Measurements from ENCODE around the gene GPM6B. TPM values are rescaled to one million over a fixed set of nuclear protein-coding genes. Genes with fewer than 3 reads are reported as not detected.

GPM6B gene
- total RNA-seq, 1 donor from 2014 or later: 380 TPM

DNA sequence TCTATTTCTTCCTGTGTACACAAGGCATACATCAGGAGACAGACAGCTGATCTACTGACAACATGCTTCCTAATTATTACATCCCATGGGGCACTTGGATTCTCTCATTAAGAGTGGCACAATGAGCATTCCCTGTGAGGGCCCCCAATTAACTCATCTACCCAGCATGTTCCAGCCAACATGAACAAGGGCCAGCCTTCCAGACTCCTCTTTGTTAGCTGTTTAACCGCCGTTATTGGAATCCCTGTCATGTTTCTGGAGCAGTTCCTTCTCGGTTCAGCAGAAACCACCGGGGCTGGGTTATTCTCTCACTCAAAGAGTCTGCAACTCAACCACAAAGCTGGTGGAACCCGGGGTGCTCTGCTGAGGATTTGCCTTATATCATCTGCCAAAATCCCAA, 9.9 kb upstream of the GPM6B start:
- DNase-seq (ENCODE audit: low spot score in 2 of 2) (no peak), FAIRE-seq (no peak)

DNA sequence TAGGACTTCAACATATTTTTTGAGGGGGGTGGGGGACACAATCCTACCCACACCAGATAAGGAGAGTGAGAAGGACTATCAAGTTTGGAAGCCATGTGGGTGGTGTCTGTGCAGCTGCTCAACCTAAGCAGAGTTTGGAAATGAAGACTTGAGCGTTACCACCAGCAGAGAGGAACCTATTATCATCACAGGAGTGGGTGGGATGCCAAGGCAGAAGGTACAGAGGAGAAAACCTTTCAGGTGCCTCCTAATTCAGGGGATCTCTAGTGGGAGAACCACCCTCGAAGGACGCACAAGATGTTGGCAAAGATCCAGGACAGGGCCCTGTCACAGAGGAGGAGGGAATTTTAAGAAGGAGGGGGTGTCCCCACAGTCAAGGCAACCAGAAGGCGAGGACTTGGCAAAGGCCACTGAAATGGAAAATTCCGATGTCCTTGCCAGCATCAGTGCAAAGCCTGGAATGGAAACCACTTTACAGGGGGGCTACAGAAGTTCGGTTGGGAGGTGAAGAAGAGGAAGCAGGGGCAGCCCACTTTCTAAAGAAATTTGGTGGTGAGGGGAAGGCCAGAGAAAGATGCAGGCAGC, 8.4 kb upstream of the GPM6B start:
- FAIRE-seq (no peak), DNase-seq (ENCODE audit: low spot score in 2 of 2) (no peak)

DNA sequence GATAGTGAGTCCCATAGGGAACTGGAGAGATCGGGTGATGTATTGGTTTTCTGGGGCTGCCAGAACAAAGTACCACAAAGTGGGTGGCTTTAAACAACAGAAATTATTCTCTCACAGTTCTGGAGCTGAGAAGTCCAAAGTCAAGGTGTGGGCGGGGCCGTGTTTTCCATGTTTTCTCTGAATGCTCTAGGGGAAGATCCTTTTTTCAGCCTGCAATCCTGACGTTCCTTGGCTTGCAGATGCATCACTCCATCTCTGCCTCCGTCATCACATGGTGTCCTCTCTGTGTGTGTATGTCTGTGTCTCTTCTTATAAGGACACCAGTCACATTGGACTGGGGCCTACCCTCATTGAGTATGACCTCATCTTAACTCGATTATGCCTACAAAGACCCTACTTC, 7.9 kb upstream of the GPM6B start:
- FAIRE-seq (no peak), DNase-seq (ENCODE audit: low spot score in 2 of 2) (no peak)

DNA sequence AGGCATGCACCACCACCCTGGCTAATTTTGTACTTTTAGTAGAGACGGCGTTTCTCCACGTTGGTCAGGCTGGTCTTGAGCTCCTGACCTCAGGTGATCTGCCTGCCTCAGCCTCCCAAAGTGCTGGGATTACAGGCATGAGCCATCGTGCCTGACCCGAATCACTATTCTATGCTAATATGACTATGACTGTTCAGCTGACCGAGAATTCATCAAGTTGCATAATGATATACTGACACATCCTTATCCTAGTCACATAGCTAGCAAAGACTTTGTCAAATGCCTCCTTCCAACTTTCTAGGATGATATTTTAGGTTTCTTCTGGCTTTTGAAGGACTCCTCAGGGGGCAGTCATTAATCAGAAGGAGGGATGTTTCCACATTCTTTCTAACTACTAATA, 4.8 kb upstream of the GPM6B start:
- DNase-seq (ENCODE audit: low spot score in 2 of 2) (no peak), FAIRE-seq (no peak)

DNA sequence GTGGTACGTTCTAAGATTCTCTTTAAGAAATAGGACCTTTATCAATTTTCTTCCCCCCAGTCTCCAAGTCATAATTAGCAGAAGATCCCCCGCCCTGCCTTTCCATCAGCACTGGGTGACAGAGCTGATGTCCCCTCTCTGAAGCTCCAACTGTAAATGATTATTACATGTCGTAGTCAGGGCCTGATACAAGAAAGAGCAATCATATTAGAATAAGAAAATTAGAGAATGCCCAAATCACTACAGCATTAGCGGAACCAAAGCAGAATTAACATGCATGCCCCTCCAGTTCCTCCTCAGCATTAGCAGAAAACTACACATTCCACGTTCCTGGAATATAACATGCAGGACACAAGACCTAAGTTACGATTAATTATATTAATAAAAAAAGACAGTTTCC, 717 bp downstream of the GPM6B start:
- FAIRE-seq (no peak), DNase-seq (ENCODE audit: low spot score in 2 of 2) (no peak)

DNA sequence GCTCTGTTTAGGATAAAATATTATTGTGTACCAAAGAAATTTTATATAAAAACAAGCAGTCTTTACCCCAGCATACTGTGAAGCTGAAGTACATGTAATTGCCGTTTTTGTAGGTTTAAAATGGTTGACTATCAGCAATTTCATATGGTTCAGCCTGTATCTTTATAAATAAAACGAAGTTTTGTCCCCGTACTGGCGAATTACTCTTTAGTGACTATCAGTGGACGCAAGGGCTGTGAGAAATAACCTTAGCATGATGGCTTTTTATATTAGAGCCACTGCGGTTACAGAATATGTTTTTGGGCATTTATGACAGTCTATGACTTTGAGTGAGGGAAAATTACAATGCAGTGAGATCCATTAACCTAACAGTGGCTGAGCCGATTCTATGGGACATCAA, 1.2 kb downstream of the GPM6B start:
- no peak for DNase-seq (ENCODE audit: low spot score in 2 of 2)

DNA sequence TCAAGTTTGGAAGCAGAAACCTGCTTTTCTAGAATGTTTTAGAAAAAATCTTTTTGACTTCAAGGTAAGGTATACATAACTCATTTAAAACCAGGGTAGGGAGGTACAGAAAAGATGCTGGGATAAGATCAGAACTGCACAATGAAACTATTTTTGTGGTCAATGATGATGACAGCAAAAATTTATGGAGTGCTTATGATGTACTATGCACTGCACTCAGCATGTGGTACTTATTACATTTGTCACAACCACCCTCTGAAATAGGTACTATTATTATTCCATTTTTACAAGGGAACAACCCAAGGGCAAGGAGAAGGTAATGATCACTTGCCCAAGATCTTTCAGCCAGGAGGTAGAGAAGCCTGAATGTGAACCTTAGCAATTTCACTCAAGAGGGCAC, 8.0 kb downstream of the GPM6B start:
- FAIRE-seq (no peak), DNase-seq (ENCODE audit: low spot score in 2 of 2) (no peak)

More for the DNA sequence above, 1.2 kb downstream of the GPM6B start:
- no peak for FAIRE-seq

DNA sequence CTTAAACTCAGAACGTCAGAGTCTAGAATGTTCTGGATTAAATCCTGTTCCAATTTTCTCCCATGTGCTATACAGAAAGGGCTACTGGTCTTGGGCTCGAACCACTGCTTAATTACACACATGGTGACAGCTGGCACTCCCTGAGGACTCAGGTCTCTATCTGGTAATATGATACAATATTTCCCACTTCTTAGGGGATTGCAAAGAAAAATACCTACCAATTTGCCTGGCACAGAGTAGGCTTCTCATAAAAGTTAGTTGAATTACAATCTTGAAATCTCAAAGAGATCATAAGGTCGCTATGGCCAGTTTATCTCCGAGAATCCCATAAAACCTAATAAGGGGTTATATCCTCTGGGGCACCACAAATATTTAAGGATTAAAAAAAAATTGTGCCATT, 8.6 kb downstream of the GPM6B start:
- FAIRE-seq (no peak), DNase-seq (ENCODE audit: low spot score in 2 of 2) (no peak)

DNA sequence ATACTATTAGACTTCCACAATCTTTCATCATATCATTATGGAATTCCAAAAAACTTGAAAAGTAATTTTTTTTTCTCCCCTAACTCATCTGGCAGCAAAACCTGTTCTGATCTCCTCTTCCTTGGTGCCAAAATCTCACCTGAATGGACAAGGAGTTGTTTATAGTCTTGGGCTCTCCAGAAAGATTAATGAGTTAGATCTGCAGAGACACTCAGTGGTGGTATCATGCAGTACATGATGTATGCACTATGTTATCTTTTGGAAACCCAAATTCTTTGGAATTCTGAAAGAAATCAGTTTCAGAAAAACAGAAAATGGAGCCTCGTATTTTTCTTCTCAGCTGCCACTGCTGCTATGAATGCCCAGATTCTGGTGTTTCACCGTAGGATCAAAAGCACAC, 11.7 kb downstream of the GPM6B start:
- FAIRE-seq (no peak), DNase-seq (ENCODE audit: low spot score in 2 of 2) (no peak)

DNA sequence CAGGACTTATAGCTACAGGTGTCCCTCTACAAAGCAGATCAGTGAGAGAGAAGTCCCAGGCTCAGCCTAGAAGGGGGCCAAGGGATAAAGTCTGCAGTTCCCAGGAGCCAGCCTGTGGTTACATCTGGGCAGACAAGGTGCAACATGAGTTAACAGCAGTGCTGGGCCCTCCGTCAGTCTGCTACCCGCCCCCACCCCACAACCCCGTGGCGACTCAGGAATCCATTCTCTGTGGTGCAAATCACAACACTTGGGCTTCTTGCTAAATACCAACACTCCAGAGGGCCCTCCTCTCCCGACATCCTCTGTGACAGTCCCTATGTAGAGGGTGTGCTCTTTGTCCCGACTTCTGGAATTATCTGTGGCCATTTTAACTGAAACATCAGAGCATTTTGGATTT, 13.8 kb downstream of the GPM6B start:
- DNase-seq (ENCODE audit: low spot score in 2 of 2) (no peak), FAIRE-seq (no peak)

DNA sequence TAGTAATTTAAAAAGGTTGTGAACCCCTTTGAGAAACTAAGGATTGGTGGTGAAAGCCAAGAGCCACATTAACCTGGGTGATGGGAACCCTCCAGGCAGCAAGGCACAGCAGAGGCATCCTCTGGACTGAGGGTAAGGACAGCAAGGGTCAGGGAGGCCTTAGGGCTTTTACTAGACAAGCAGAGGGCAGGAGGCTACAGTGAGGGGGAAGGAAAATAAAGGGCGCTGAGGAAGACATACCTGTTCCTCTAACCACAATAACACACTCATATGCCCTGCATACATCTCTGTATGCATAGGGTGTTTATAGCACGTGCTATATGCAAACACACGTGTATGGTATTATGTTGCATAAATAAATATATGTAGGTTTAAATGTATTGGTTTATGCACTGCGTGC, 18.7 kb downstream of the GPM6B start:
- DNase-seq (ENCODE audit: low spot score in 2 of 2) (no peak), FAIRE-seq (no peak)

DNA sequence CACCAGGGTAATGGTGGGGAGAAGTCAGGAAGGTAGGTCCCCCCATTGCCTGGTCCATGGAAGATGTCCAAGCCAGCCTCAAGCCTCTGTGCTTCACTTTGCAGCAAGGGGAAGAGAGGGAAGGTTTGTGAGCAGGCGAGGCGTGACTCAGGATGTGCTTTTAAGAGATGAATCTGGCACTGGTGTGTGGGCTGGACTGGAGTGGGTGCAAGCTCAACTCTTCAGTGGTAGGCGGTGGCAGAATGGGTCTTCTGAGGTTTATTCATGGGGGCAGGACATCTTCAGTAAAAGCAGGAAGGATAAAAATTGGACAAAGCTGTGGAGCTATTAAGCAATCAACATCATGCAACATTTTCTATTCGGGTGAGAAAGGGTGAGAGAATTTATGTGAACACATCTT, 19.4 kb downstream of the GPM6B start:
- DNase-seq (ENCODE audit: low spot score in 2 of 2) (no peak), FAIRE-seq (no peak)

DNA sequence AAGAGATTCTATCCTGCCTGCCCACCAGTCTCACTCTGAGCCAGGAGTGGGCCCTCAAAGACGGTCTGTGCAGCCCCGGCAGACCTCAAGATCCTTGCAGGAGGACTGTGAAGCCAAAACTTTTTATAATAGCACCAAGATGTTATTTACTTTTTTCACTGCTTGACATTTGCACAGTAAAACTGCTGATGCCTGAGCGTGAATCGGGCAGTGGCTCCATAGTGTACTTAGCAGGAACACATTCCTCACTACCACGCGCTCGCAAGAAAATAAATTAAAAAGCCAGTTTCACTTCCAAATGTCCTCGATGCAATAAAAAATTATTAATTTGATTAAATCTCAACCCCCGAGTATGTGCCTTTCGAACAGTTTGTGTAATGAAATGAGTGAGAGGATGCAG, 22.5 kb downstream of the GPM6B start:
- no peak for FAIRE-seq
- no peak for DNase-seq (ENCODE audit: low spot score in 2 of 2)

DNA sequence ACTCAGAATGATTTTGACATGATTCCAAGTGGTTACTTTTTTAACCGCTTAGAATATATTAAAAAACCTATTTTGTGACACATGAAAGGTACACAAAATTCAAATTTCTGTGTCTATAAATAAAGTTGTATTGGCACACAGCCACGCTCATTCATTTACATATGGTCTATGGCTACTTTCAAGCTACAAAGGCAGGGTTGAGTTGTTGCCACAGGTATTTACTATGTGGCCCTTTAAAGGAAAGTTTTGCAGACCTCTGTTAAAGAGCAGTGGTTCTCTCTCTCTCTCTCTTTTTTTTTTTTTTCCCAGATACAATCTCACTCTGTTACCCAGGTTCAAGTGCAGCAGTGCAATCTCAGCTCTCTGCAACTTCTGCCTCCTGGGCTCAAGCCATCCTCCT, 23.0 kb downstream of the GPM6B start:
- FAIRE-seq (no peak), DNase-seq (ENCODE audit: low spot score in 2 of 2) (no peak)

DNA sequence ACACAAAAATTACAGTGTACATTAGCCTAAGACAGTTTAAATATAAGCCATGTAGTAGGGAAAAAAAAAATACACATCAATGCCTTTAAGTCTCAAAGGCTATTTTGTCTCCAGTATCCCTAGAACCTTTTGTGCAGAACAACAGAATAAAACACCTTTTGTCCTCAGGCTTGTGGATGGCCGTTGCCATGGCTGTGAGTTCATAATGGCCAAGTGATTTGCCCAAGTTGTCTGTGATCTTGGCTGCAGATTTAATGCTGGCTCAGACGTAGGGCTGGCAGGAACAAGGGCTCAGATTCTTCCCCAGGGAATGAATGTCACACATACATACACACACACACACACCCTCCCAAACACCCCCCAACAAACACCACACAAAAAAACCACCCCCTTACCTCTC, 25.3 kb downstream of the GPM6B start:
- DNase-seq (ENCODE audit: low spot score in 2 of 2) (peak in 1 of 2 donors; percentile 9), FAIRE-seq (peak; percentile 3)

DNA sequence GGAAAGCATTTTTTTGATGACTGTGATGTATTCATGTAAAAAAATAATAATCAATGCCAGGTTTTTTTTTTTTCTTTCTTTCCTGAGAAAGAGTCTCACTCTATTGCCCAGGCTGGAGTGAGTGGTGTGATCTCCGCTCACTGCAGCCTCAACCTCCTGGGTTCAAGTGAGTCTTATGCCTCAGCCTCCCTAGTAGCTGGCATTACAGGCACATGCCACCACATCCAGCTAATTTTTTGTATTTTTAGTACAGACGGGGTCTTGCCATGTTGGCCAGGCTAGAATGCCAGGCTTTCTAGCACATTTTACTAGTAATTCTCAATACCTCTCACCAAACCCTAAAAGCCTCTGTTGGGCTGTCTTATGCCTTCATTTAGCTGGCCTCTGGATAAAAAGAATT, 25.7 kb downstream of the GPM6B start:
- DNase-seq (ENCODE audit: low spot score in 2 of 2): no peak
- no peak for FAIRE-seq

DNA sequence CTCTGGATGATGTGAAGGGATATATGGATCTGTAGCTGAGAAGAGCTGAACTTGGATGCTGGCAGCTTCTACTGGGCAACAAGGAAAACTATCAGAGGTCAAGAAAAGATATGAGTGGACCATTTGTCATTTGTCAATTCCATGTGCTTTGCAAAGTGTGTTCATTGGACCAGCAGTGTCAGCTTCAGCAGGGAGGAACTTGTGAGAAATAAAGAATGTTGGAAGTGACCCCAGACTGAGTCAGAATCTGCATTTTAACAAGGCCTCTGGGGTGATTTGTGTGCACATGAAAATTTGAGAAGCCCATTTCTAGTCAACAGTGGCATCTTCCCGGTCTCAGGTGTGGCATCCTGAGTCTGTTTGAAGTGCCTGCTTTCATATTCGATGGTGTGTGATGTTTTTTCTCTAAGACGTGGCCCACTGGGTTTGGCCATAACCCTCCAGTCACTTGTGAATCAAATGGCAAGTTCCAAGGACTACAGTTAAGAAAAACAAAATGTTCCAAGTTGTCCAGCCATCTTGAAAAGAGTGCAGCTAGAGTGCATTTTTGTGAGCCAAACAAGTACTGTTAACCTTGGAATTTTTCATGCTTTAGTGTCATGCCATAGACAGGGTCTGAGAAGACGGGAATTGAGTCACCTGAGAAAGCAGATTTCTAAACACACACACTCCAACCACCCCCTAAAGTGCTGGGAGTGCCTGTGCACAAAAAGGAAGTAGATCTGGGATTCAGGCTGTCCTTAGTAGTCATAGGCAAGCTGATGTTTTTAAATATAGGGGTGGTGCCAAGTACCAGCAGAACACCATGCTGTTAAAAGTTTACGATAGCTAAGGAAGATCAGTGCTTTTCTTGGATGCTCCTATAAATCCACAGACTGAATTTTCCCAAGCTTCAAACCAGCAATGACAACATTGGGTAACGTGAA, 26.4 kb downstream of the GPM6B start:
- DNase-seq (ENCODE audit: low spot score in 2 of 2): no peak
- no peak for FAIRE-seq

DNA sequence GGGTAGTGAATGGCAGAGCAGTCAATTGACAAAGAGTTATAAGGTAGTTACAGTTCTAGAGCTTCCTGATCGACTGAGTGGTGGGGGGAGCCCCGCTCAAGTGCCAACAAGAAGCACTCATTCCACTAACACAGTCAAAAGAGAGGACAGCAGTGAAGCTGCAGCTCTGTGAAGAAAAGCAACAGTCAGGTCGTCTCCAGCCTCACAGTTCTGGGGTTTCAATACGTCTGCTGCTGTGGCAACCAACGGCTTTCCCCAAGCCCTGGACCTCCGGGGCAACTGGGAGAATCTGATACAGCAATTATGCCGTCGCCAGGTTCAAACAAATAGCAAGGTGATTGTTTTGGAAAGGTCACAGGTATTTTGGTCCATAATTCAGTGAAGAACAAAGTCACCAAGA, 30.8 kb downstream of the GPM6B start:
- DNase-seq (ENCODE audit: low spot score in 2 of 2) (no peak), FAIRE-seq (no peak)

DNA sequence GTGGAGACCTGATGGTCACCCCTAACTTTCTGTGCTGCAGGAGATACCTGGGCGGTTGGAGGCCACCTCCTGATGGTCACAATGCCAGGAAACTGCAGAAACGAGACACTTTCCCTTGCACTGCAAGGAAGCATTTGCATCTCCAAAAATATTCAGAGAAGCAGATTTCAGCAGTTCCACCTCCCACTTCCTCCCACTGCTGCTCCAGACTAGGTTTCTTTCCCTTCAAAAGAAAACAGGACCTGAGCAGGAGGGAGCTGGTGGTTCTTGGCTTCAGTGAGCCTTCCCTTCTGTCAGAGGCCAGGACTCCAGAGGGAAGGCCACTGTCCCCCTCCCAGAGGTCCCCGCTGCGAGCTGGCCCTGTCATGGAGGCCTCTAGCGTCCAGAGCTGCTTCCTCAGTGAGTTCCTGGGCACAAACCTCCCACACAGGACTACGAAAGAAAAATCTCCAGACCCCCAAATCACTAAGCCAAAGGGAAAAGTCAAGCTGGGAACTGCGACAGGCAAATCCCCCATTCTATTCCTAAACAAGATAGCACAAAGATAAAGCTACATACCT, 35.9 kb downstream of the GPM6B start:
- no peak for DNase-seq (ENCODE audit: low spot score in 2 of 2)
- no peak for FAIRE-seq

DNA sequence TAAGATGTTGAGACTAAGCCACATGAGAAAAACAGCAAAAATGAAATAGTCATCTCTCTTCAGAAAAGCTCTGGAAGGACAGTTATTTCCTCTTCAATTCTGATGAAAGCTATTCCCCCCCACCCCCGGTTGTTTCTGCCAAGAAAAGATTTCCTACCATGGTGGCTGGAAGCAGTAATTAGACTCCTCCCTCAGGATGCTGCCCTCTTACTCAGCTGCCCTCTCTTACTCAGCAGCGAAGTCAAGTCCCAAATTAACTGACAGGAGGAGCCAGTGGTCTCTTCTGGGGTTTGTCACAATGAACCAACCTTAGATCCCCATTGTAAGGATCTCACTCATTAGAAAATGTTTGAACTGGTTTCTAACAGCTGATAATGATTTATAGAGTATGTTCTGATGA, 38.0 kb downstream of the GPM6B start:
- FAIRE-seq (no peak), DNase-seq (ENCODE audit: low spot score in 2 of 2) (no peak)

DNA sequence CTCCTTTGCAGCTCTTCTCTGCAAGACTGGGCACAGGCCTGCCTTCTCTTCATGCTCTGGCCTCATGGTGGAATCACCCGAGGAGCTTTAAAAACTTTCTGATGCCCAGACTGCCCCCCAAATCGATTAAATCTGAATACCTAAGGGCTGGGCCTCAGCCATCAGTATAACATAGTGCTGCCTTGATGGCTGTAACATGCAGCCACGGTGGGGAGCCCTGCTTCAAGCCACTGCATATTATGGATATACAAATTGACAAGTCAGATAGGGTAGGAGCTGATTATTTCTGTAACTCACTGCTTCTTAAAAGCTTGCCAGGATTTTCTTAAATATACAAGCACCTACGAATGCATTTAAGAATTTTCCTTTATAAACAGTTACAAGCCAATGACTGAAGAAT, 40.5 kb downstream of the GPM6B start:
- FAIRE-seq (no peak), DNase-seq (ENCODE audit: low spot score in 2 of 2) (no peak)

DNA sequence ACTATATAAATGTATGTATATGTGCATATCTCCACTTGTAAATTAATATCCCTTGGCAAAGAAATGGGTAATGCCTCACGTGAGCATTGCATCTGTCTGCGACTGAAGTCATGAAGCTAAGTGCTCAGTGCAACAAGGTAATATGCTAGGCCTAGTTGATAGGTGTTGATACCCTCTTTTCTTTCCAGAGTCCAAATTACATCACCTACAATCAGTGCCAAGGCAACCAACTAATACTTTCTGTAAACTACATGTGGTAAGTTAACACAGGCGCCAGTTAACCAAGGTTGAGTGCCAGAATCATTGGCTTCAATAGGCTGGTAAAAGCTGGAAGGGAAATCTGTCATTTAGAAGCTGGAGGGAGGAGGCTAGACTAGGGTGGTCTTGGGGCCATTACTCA, 41.1 kb downstream of the GPM6B start:
- DNase-seq (ENCODE audit: low spot score in 2 of 2) (no peak), FAIRE-seq (no peak)
